Natural killer cell treated with Interleukin-12 subunit alpha and Interleukin-12 subunit beta and Interleukin-15 and Interleukin-18, amount 100 ng/mL, for 72 hours (primary cell): ENCODE measurements around the gene SMG6. TPM values are rescaled to one million over a fixed set of nuclear protein-coding genes. Genes with fewer than 3 reads are reported as not detected.
A peak's percentile ranks its signal among the peaks of the same experiment; 100 is the strongest.

Source experiments
- ATAC-seq, 2 donors: fragments of 150-1000 bp; cut with Tn5 transposase in 1 of 2; sonication (Bioruptor Pico), chemical (Tn5 transposase) in 1 of 2; 2 replicates each; pipeline ENCODE4 v1.10.0; 2021
- DNase-seq: peaks from one replicate; pipeline ENCODE4 v3.0.0; 2022; ENCODE audit warnings: low spot score
- H3K27ac Mint-ChIP-seq, 2 donors: 1 replicate in 1 of 2; 2 replicates in 1 of 2; pipeline ENCODE4 v1.8.0; 2022; ENCODE audit warnings: mixed read lengths in 2 of 2, mild to moderate bottlenecking in 1 of 2, moderate library complexity in 1 of 2
- H3K27me3 Mint-ChIP-seq, 2 donors: 1 replicate in 1 of 2; 2 replicates in 1 of 2; pipeline ENCODE4 v1.8.0; 2022; ENCODE audit warnings: mixed read lengths in 2 of 2
- H3K36me3 Mint-ChIP-seq: one replicate; pipeline ENCODE4 v1.8.0; 2022; ENCODE audit warnings: mixed read lengths
- H3K4me1 Mint-ChIP-seq, 2 donors: 1 replicate in 1 of 2; 2 replicates in 1 of 2; pipeline ENCODE4 v1.8.0; 2022; ENCODE audit warnings: low read depth in 2 of 2, mixed read lengths in 2 of 2, mild to moderate bottlenecking in 1 of 2
- H3K4me3 Mint-ChIP-seq: one replicate; pipeline ENCODE4 v1.8.0; 2022; ENCODE audit warnings: mixed read lengths
- H3K9me3 Mint-ChIP-seq: 2 replicates; pipeline ENCODE4 v1.8.0; 2022; ENCODE audit warnings: mixed read lengths
- total RNA-seq, 2 donors: library from RNA; stranded (reverse); gene quantifications; one replicate each; pipeline ENCODE4 v1.2.3, GENCODE V29; 2022

The SMG6 gene
- total RNA-seq, 2 donors from 2014 or later: 33.6 to 74.7 TPM

DNA sequence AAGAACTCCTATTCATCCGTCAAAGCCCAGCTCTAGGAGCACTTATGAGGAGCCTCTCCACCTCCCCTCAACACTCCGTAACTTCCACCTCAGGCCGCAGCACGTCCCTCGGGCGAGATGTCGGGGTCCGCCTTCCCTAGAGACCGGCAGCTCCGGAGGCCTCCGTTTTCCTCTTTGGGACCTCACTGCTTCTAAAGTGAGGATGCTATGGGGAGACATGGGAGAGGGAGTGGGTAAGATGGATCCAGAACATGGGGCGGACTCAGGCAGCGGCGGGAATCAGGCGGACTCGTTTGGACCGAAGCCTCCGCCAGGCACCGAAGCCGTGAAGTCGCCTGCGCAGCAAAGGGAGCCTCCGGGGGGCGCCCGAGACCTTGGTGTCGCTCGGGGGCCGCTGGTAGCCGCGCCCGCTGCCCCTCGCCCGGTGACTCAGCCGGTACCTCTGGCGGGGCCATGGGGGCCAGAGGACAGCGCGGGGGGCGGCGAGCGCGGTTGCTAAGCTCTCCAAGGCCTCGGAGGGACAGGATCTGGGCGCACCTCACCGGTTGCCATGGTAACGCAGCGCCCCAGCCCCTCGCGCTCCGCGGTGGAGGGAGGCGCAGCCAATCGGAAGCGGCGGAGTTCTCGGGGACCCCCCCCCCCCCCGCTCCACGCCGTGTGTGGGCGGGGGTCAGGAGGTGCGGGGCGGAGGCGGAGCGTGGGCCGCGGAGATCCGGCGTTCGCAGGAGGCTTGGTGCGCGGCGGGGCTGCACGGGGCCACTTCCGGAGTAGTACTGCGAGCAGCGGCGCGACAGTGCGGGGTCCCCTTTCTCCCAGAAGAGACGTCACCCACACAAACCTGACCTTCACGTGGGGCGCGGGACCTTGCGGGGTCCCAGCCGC is 250.0 kb downstream of the SMG6 start:
- H3K27me3 Mint-ChIP-seq: no peaks in the 10 kb centered on the region
- peak; percentile 44 to 52 for ATAC-seq
- H3K36me3 Mint-ChIP-seq: no peaks in the 10 kb centered on the region
- peak overlapping the region; percentile 80 for H3K4me3 Mint-ChIP-seq
- no peaks in the 10 kb centered on the region for H3K9me3 Mint-ChIP-seq
- peaks cover 17 to 19% of the 10 kb centered on the region in 2 donors for H3K4me1 Mint-ChIP-seq
- peak overlapping the region; percentile 55 to 56 for H3K27ac Mint-ChIP-seq
- DNase-seq: peak; percentile 88

DNA sequence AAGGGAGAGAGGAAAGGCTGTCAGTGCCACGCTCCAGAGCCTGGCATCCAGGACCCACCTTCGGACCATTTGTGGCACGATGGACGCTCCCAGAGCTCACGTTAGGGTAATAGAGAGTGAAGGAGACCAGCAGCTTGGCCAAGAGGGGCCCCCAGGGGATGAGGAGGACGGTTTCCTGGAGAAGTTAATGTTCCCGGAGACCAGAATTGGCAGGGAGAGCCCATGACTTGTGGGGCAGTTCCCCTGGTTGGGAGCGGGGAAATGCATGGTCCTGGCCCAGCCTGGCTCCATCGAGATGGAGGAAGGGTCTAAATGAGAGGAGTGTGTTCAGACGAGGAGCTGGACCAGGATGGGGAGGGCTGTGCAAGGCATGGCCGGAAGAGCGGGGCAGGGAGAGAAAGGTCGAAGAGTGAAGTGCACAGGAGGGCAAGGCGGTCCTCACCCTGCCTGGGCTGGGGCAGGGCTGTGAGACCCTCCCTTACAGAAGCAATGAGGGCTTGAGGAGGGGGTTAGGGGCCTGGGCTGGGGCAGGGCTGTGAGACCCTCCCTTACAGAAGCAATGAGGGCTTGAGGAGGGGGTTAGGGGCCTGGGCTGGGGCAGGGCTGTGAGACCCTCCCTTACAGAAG is 251.5 kb downstream of the SMG6 start:
- Mint-ChIP-seq H3K9me3 (no peaks in the 10 kb centered on the region), H3K4me3 (peak overlapping the region; percentile 44), H3K36me3 (no peaks in the 10 kb centered on the region), H3K27ac (peak overlapping the region in 1 of 2 donors; percentile 1), H3K27me3 (no peaks in the 10 kb centered on the region), H3K4me1 (peaks cover 17 to 19% of the 10 kb centered on the region in 2 donors)
- no peak for DNase-seq
- no peak for ATAC-seq

DNA sequence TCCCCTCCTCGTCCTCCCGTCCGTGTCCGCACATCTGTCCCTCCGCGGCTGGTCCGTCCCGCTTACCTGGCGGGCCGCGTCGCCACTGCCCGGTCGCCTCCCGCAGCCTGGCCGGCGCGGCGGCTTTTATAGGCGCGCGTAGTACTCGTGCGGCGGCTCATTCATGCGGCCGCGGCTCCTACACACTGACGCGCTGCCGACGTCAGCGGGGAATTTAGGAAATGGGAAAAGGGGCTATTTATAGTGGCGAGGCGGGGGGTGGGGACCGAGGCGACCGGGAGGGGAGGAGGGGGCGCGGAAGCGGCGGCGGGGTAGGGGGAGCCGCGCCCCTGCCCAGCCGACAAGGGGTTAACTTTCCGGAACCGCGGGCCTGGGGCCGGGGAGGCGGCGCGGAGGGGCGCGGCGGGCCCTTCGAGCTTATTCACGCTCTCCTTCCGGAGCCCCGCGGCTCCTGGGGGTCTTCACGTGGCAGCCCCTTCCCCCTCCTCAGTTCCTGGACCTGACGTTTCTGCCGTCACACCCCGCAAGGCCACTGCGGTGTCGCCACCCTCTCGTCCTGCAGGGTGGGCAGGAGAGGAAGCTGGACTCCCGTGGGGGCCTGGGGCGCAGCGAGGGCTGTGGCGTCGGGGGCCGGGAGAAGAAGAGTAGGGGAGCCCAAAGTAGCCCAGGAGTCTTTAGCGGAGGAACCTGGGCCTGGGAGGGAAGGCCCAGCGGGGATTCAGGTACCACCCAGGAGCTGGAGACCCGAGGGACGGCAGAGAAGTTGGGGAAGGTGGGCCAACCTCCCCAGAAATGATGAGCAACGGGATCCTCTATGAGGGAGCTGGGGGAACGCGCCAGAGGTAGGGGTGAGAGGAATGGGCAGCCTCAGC is 252.3 kb downstream of the SMG6 start:
- Mint-ChIP-seq H3K4me1 (peaks cover 17 to 19% of the 10 kb centered on the region in 2 donors), H3K9me3 (no peaks in the 10 kb centered on the region), H3K27ac (peak overlapping the region in 1 of 2 donors; percentile 1), H3K36me3 (no peaks in the 10 kb centered on the region), H3K27me3 (no peaks in the 10 kb centered on the region), H3K4me3 (peak overlapping the region; percentile 44)
- no peak for DNase-seq
- ATAC-seq: no peak

DNA sequence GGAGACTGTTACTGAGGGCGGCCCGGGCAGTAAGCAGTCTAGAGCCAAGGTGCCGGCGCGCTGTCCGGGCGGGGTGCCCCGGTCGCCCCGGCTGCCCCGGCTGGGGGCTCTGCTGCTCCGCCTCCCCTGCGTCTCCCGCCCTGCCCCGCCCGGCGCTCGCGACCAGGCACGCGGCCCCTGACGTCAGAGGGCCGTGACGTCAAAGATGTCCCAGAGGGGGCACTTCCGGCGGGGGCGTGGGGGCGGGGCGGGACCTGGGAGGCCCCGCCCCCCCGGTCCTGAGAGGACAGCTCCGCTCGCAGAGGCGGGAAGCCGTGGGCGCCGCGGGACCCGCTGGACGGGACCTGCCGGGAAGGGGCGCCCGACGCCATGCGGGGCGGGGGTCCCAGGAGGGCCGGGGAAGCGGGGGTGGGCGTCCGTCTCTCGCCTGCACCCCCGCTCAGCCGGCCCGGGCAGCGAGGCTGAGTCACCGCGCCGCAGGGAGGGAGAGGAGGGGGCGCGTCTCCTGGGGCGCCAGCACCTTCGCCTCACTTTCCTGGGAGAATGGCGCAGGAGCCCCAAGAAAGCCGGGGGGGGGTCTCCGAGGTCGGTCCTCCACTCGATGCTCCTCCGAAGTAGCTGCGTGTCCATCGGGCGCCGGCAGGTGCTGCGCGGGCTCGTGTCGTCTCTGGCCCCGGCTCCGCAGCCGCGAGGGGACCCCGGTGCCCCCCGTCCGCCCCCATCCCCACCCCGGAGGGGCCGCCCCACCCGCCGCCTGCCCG is 253.1 kb downstream of the SMG6 start:
- Mint-ChIP-seq H3K4me3 (peak overlapping the region; percentile 38), H3K4me1 (peaks cover 17 to 19% of the 10 kb centered on the region in 2 donors), H3K27ac (no peak overlapping the region), H3K9me3 (no peaks in the 10 kb centered on the region), H3K27me3 (no peaks in the 10 kb centered on the region), H3K36me3 (no peaks in the 10 kb centered on the region)
- ATAC-seq: peak; percentile 46 to 68
- DNase-seq: peak; percentile 85

- Mint-ChIP-seq H3K27ac (peak overlapping the region in 1 of 2 donors; percentile 33), H3K4me3 (peak overlapping the region; percentile 76)
These were observed 254.0 kb downstream of the SMG6 start for GRCh38 chr17:2049333-2050299.

DNA sequence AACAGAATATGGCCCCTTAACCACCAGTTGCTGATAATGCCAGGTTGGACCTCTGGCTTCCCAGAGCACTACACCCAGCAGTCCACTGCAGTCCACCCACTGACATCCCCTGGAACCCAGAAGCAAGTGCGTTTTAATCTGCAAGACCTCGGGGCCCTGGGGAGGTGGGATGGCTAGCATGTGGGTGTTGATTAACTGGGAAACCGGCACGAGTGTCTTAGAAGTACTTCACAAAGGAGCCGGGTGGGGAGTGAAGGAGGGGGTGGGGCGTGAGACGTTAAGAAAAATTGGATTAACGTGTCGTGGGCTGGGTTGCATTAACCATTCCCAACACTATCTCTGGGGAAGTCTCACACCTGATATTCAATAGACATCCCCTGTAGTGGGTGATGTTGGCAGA is 254.8 kb downstream of the SMG6 start:
- Mint-ChIP-seq H3K27ac (no peak overlapping the region), H3K4me3 (peak overlapping the region; percentile 76), H3K4me1 (peaks cover 15 to 16% of the 10 kb centered on the region in 2 donors), H3K27me3 (no peaks in the 10 kb centered on the region), H3K36me3 (no peaks in the 10 kb centered on the region), H3K9me3 (no peaks in the 10 kb centered on the region)
- ATAC-seq (no peak), DNase-seq (no peak)

More at GRCh38 chr17:2049333-2050299, 254.0 kb downstream of the SMG6 start:
- ATAC-seq (peak; percentile 73 to 82), DNase-seq (peak; percentile 93)
- H3K36me3 Mint-ChIP-seq: no peaks in the 10 kb centered on the region
- peaks cover 17 to 18% of the 10 kb centered on the region in 2 donors for H3K4me1 Mint-ChIP-seq
- no peaks in the 10 kb centered on the region for H3K9me3 Mint-ChIP-seq
- no peaks in the 10 kb centered on the region for H3K27me3 Mint-ChIP-seq

- Mint-ChIP-seq H3K27ac (no peak overlapping the region), H3K36me3 (peaks cover 7% of the 10 kb centered on the region), H3K9me3 (no peaks in the 10 kb centered on the region), H3K27me3 (no peaks in the 10 kb centered on the region), H3K4me1 (peaks cover 18 to 19% of the 10 kb centered on the region in 2 donors), H3K4me3 (no peak overlapping the region)
- no peak for DNase-seq
- ATAC-seq: no peak
These were observed 256.0 kb downstream of the SMG6 start for GRCh38 chr17:2047590-2047989.

- Mint-ChIP-seq H3K27me3 (no peaks in the 10 kb centered on the region), H3K27ac (no peak overlapping the region), H3K4me1 (peaks cover 15 to 17% of the 10 kb centered on the region in 2 donors), H3K4me3 (no peak overlapping the region), H3K36me3 (peaks cover 7% of the 10 kb centered on the region), H3K9me3 (no peaks in the 10 kb centered on the region)
- no peak for ATAC-seq
- DNase-seq: no peak
These were observed 259.2 kb downstream of the SMG6 start for GRCh38 chr17:2044263-2044894.

GRCh38 chr17:2043785-2044184 is 259.8 kb downstream of the SMG6 start:
- Mint-ChIP-seq H3K9me3 (no peaks in the 10 kb centered on the region), H3K4me1 (peaks cover 15 to 17% of the 10 kb centered on the region in 2 donors), H3K36me3 (peaks cover 7% of the 10 kb centered on the region), H3K27ac (peak overlapping the region; percentile 93 to 94), H3K27me3 (no peaks in the 10 kb centered on the region), H3K4me3 (peak overlapping the region; percentile 96)
- no peak for DNase-seq
- no peak for ATAC-seq

DNA sequence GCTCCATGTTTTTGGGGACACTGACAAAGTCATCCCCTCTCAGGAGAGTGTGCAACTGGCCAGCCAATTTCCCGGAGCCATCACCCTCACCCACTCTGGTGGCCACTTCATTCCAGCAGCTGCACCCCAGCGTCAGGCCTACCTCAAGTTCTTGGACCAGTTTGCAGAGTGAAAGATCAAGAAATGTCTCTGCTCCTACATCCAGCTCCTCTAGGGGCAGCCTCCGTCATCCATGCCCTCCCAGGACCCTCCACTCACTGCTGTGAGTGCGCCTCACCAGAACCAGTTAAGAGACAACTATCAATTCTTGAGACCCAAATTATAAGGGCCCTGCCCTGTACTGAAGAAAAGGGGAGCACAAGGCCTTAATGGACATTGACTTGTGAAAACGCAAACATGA is 260.7 kb downstream of the SMG6 start:
- peak overlapping the region; percentile 96 for H3K4me3 Mint-ChIP-seq
- no peak for DNase-seq
- peaks cover 15 to 17% of the 10 kb centered on the region in 2 donors for H3K4me1 Mint-ChIP-seq
- no peaks in the 10 kb centered on the region for H3K9me3 Mint-ChIP-seq
- H3K27ac Mint-ChIP-seq: peak overlapping the region; percentile 93 to 94
- ATAC-seq: no peak
- H3K36me3 Mint-ChIP-seq: peaks cover 7% of the 10 kb centered on the region
- no peaks in the 10 kb centered on the region for H3K27me3 Mint-ChIP-seq

DNA sequence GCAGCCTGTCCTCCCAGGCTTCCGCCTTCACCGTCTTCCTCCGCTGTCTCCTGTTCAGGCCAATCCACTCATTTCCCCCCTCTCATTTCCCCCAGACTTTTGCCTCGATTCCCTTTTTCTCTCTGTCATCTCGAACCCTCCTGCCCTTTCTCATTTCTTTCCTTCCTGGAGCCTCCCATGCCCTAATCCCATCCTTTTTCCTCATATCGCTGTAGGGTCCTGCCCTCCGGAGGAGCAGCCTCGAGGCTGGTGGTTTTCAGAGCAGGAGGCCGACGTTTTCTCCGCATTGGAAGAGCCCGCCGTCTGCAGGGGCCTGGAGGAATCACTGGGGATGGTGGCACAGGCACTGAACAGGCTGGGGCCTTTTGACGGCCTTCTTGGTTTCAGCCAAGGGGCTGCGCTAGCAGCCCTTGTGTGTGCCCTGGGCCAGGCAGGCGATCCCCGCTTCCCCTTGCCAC is 261.2 kb downstream of the SMG6 start:
- ATAC-seq: no peak
- Mint-ChIP-seq H3K36me3 (peaks cover 7% of the 10 kb centered on the region), H3K4me3 (peak overlapping the region; percentile 96), H3K9me3 (no peaks in the 10 kb centered on the region), H3K27me3 (no peaks in the 10 kb centered on the region), H3K27ac (peak overlapping the region; percentile 93 to 94), H3K4me1 (peaks cover 15 to 17% of the 10 kb centered on the region in 2 donors)
- no peak for DNase-seq
